Epithelial cell of esophagus (primary cell): Measurements from ENCODE around the gene SNRNP25.

ENCODE experiments used
- DNase-seq: peaks from one replicate; pipeline ENCODE4 v3.0.0; 2010; ENCODE audit warnings: low read depth
- H3K4me3 ChIP-seq: 2 replicates; pipeline ENCODE4 v1.5.1; 2011; ENCODE audit warnings: mild to moderate bottlenecking, low read length, control low read depth
- CTCF ChIP-seq: IDR thresholded peaks from 2 replicates; pipeline ENCODE4 v1.5.1; 2011; ENCODE audit warnings: low read depth, mild to moderate bottlenecking, low read length, control low read depth, inconsistent platforms; ENCODE audit not compliant: insufficient read depth; ENCODE audit errors: missing control alignments

Gene SNRNP25

GRCh38 chr16:62283-62967 lies 8.8 kb downstream of the SNRNP25 start:
- no peak for TF ChIP-seq CTCF
- H3K4me3 ChIP-seq: no peak overlapping the region

GRCh38 chr16:62968-63391 lies 9.4 kb downstream of the SNRNP25 start:
- TF ChIP-seq CTCF: no peak
- no peak overlapping the region for H3K4me3 ChIP-seq
- DNase-seq: no peak

More at GRCh38 chr16:62283-62967, 8.8 kb downstream of the SNRNP25 start:
- no peak for DNase-seq

GRCh38 chr16:63466-63865 lies 9.8 kb downstream of the SNRNP25 start:
- TF ChIP-seq CTCF: no peak
- no peak overlapping the region for H3K4me3 ChIP-seq
- no peak for DNase-seq

GRCh38 chr16:63998-64913 lies 10.6 kb downstream of the SNRNP25 start:
- no peak for DNase-seq
- H3K4me3 ChIP-seq: no peak overlapping the region
- TF ChIP-seq CTCF: no peak

GRCh38 chr16:64914-65255 lies 11.3 kb downstream of the SNRNP25 start:
- no peak for TF ChIP-seq CTCF
- no peak overlapping the region for H3K4me3 ChIP-seq

GRCh38 chr16:65745-66144 lies 12.1 kb downstream of the SNRNP25 start:
- TF ChIP-seq CTCF: peak; percentile 86
- H3K4me3 ChIP-seq: no peak overlapping the region
- DNase-seq: peak; percentile 80

More at GRCh38 chr16:64914-65255, 11.3 kb downstream of the SNRNP25 start:
- no peak for DNase-seq
